Caco-2 (cell line): ENCODE results near the gene DENND2A. TPM values are rescaled to one million over a fixed set of nuclear protein-coding genes. Genes with fewer than 3 reads are reported as not detected.
A peak's percentile ranks its signal among the peaks of the same experiment; 100 is the strongest.

Experiments used
- BruUV-seq: library from RNA; stranded (reverse); fragments of 400-500 nt; replicated peaks from 2 replicates; lab custom pipeline; 2021; lab: Mats Ljungman, UMichigan
- CTCF ChIA-PET: fragments of 300-600 bp; sonication (Branson Sonifier 250); formaldehyde crosslinking; loops from one replicate; lab custom pipeline; 2022; ENCODE audit warnings: antibody characterized with exemption; lab: Charles Lee
- POLR2A ChIA-PET: fragments of 300-600 bp; sonication (Branson Sonifier 250); formaldehyde crosslinking; loops from one replicate; lab custom pipeline; 2022; ENCODE audit warnings: antibody characterized with exemption; lab: Charles Lee
- DNase-seq, 2 experiments: peaks; one replicate each; pipeline versions ENCODE4 v3.0.0 to v3.0.0-alpha.2; 2020 to 2022
- H3K27me3 ChIP-seq: replicated peaks from 2 replicates; pipeline ENCODE4 v1.6.0; 2011; ENCODE audit warnings: low read length; ENCODE audit not compliant: control insufficient read depth, insufficient read depth
- H3K36me3 ChIP-seq: 2 replicates; pipeline ENCODE4 v1.5.1; 2011; ENCODE audit warnings: low read length; ENCODE audit not compliant: control insufficient read depth, insufficient read depth
- H3K4me1 ChIP-seq: fragments of 250-450 bp; sonication (Bioruptor Pico); 2 replicates; pipeline ENCODE4 v1.5.1; 2020; ENCODE audit warnings: mild to moderate bottlenecking
- H3K4me3 ChIP-seq: 2 replicates; pipeline ENCODE4 v1.5.1; 2011; ENCODE audit warnings: low read depth, mild to moderate bottlenecking, control low read depth, low read length
- H3K9me3 ChIP-seq: fragments of 250-450 bp; sonication (Bioruptor Pico); 2 replicates; pipeline ENCODE4 v1.5.1; 2020; ENCODE audit warnings: mild to moderate bottlenecking, moderate library complexity
- H3K27ac Mint-ChIP-seq: one replicate; pipeline ENCODE4 v1.8.0; 2022; ENCODE audit warnings: mixed read lengths; ENCODE audit not compliant: unreplicated experiment
- H3K27me3 Mint-ChIP-seq: one replicate; pipeline ENCODE4 v1.8.0; 2022; ENCODE audit warnings: mixed read lengths; ENCODE audit not compliant: insufficient read depth, unreplicated experiment
- H3K36me3 Mint-ChIP-seq: one replicate; pipeline ENCODE4 v1.8.0; 2022; ENCODE audit warnings: mild to moderate bottlenecking, mixed read lengths; ENCODE audit not compliant: insufficient read depth, unreplicated experiment
- H3K4me1 Mint-ChIP-seq: one replicate; pipeline ENCODE4 v1.8.0; 2022; ENCODE audit warnings: low read depth, mixed read lengths; ENCODE audit not compliant: unreplicated experiment
- H3K4me3 Mint-ChIP-seq: one replicate; pipeline ENCODE4 v1.8.0; 2022; ENCODE audit warnings: mild to moderate bottlenecking, moderate library complexity, mixed read lengths; ENCODE audit not compliant: unreplicated experiment
- H3K9me3 Mint-ChIP-seq: one replicate; pipeline ENCODE4 v1.8.0; 2022; ENCODE audit warnings: mixed read lengths; ENCODE audit not compliant: unreplicated experiment
- CTCF ChIP-seq, 2 experiments: fragments of 200-600 bp in 1 of 2; IDR thresholded peaks; 1 replicate in 1 of 2; 2 replicates in 1 of 2; pipeline versions ENCODE4 v1.5.1 to v1.8.0; 2011 to 2022; ENCODE audit warnings: antibody characterized with exemption in 1 of 2, control low read depth in 1 of 2, inconsistent platforms in 1 of 2, low read depth in 1 of 2, low read length in 1 of 2, mild to moderate bottlenecking in 1 of 2, moderate library complexity in 1 of 2; ENCODE audit not compliant: insufficient read depth in 1 of 2, severe bottlenecking in 1 of 2, unreplicated experiment in 1 of 2
- intact Hi-C: fragments of 100-400 bp; cut with micrococcal nuclease; formaldehyde crosslinking; loops from one replicate; pipeline ENCODE4 v1.10.0; 2022; ENCODE audit not compliant: unreplicated experiment
- total RNA-seq: library from RNA; stranded (reverse); gene quantifications from 2 replicates; pipeline ENCODE4 v1.2.3, GENCODE V29; 2022

Gene DENND2A
- total RNA-seq, 1 experiment from 2014 or later, result 0.95 TPM

DNA sequence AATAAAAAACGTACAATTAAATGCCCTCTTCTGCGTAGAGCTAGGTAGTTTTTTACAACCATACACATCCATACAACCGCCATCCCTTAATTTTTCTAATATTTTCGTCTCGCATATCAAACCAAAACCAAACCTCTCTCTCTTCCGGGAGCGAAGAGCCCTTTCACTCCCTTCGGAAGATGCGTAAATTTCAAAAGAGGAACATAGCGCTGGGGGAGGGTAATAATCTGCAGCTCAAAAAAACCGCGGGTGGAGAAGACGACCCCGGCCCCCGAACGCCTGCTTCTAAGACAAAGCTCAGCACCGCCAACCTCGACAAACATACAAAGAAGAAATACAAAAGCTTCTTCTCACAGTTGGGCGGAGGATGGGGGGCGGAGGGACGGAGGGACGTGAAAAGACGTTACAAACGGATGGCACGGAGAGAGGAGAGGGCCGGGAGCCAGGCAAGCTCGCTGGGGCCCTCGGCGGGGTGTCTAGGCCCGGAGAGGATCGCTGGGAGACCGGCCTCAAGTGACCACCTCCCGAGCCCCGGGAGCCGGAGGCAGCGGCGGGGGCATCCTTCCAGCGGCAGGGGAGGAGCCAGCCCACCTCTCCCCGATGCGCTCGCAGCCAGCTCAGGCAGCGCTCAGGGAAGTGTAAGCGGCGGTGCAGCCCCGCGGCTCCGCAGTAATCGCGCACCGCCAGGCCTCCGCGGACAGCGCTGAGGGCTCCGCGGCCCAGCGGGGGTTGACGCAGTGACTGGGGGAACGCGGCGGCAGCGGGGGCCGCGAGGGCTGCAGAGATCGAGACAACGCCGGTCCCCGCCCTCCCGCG, 162.2 kb downstream of the DENND2A start:
- intact Hi-C loops, result loop anchor here (1.0 to 10.0 kb wide), 3 partner anchors 15 to 304 kb away; partner anchors contain the start of genes KDM7A and RAB19
- no TSS peak for BruUV-seq
- Mint-ChIP-seq H3K36me3 (peaks cover 6% of the 10 kb centered on the region), H3K4me3 (peak overlapping the region; percentile 79), H3K27ac (peak overlapping the region; percentile 84), H3K4me1 (peaks cover 6% of the 10 kb centered on the region), H3K27me3 (no peaks in the 10 kb centered on the region), H3K9me3 (no peaks in the 10 kb centered on the region)
- ChIA-PET POLR2A (interaction anchor here (0.6 to 1.3 kb wide), 4 partner anchors 11 to 216 kb away, joined by 3 to 7 read pairs (median 6); no protein-coding TSS in a partner anchor), CTCF (interaction anchor here (0.9 to 1.6 kb wide), 2 partner anchors 14 to 39 kb away, joined by 4 to 10 read pairs; no protein-coding TSS in a partner anchor)
- Histone ChIP-seq H3K36me3 (no peaks in the 10 kb centered on the region), H3K4me3 (peak overlapping the region; percentile 99), H3K27me3 (no peaks in the 10 kb centered on the region), H3K9me3 (no peaks in the 10 kb centered on the region), H3K4me1 (no peaks in the 10 kb centered on the region)
- DNase-seq, result peak in 1 of 2 experiments; percentile 53
- no peak for TF ChIP-seq CTCF (IDR thresholded peaks at IDR 0.05; ENCODE audit: insufficient read depth in 1 of 2, low read depth in 1 of 2, low read length in 1 of 2, severe bottlenecking in 1 of 2, unreplicated experiment in 1 of 2)

- CTCF ChIA-PET, result no interaction called here
- H3K27me3 Mint-ChIP-seq, result no peaks in the 10 kb centered on the region
- DNase-seq, result no peak
- POLR2A ChIA-PET, result no interaction called here
- H3K4me3 Mint-ChIP-seq, result peak overlapping the region; percentile 79
- Histone ChIP-seq H3K4me1 (no peaks in the 10 kb centered on the region), H3K27me3 (no peaks in the 10 kb centered on the region), H3K36me3 (no peaks in the 10 kb centered on the region), H3K4me3 (no peak overlapping the region), H3K9me3 (no peaks in the 10 kb centered on the region)
- no TSS peak for BruUV-seq
- H3K9me3 Mint-ChIP-seq, result no peaks in the 10 kb centered on the region
- intact Hi-C loops, result loop anchor here (5.0 to 10.0 kb wide), 2 partner anchors 74 to 302 kb away; partner anchors contain the start of genes KDM7A and RAB19
- no peak overlapping the region for H3K27ac Mint-ChIP-seq
- H3K4me1 Mint-ChIP-seq, result peaks cover 6% of the 10 kb centered on the region
- no peak for TF ChIP-seq CTCF (IDR thresholded peaks at IDR 0.05; ENCODE audit: insufficient read depth in 1 of 2, low read depth in 1 of 2, low read length in 1 of 2, severe bottlenecking in 1 of 2, unreplicated experiment in 1 of 2)
- H3K36me3 Mint-ChIP-seq, result peaks cover 10% of the 10 kb centered on the region
These were observed 163.8 kb downstream of the DENND2A start for GRCh38 chr7:140476698-140477261.

GRCh38 chr7:140475747-140476333, 164.8 kb downstream of the DENND2A start:
- POLR2A ChIA-PET, result no interaction called here
- intact Hi-C loops, result loop anchor here (1.0 to 10.0 kb wide), 4 partner anchors 17 to 301 kb away; partner anchors contain the start of genes KDM7A and RAB19
- DNase-seq, result peak in 1 of 2 experiments; percentile 66
- H3K4me1 ChIP-seq, result no peaks in the 10 kb centered on the region
- peak overlapping the region; percentile 18 for H3K4me3 Mint-ChIP-seq
- no peak overlapping the region for H3K27ac Mint-ChIP-seq
- H3K27me3 ChIP-seq, result no peaks in the 10 kb centered on the region
- no peaks in the 10 kb centered on the region for H3K9me3 Mint-ChIP-seq
- no peaks in the 10 kb centered on the region for H3K9me3 ChIP-seq
- peak; percentile 50 for TF ChIP-seq CTCF (IDR thresholded peaks at IDR 0.05; ENCODE audit: insufficient read depth in 1 of 2, low read depth in 1 of 2, low read length in 1 of 2, severe bottlenecking in 1 of 2, unreplicated experiment in 1 of 2)
- CTCF ChIA-PET, result no interaction called here
- H3K36me3 ChIP-seq, result no peaks in the 10 kb centered on the region
- no TSS peak for BruUV-seq
- no peaks in the 10 kb centered on the region for H3K27me3 Mint-ChIP-seq
- peaks cover 10% of the 10 kb centered on the region for H3K36me3 Mint-ChIP-seq
- H3K4me1 Mint-ChIP-seq, result peaks cover 6% of the 10 kb centered on the region
- no peak overlapping the region for H3K4me3 ChIP-seq
